Hepatocyte (in vitro differentiated cells): ENCODE data around the gene DTNA.

Experiments
- EZH2phosphoT487 ChIP-seq: fragments of 200-600 bp; sonication (generic); IDR thresholded peaks from one replicate; pipeline ENCODE4 v1.6.1; 2018; ENCODE audit warnings: antibody characterized with exemption, mild to moderate bottlenecking, low read depth, moderate library complexity; ENCODE audit not compliant: unreplicated experiment, severe bottlenecking
- TF ChIP-seq, protein P1 (sequence below): fragments of 200-600 bp; sonication (generic); IDR thresholded peaks from 2 replicates; pipeline ENCODE4 v1.5.1; 2016; ENCODE audit warnings: antibody characterized with exemption, mild to moderate bottlenecking; ENCODE audit not compliant: poor library complexity

DNA sequence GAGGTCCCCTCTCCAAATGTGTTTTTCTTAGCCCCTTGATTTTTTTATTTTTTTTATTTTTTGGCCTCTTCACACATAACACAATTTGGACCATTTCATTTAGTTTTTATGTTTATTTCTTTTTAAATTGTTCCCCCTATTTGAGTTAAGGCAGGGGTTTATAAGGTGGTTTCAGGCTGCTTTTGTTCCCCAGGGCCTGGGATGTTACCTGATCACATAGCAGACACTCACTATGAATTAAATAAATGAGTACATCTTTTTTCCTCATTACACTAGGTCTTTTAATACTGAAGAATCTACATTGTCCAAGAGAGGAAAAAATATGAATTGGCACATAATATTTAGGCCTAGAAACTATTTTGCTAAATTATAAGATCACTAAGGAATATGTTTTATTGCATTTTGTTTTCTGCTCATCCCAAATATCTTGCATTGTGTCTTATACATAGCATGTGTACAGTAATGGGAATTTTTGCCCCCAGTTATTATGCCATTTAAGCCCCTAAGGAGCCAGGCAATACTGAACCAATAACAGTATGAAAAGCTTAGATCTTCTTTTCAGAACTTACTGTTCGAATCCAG is 218.7 kb downstream of the DTNA start:
- no peak for TF ChIP-seq EZH2phosphoT487
- TF ChIP-seq, protein P1, sequence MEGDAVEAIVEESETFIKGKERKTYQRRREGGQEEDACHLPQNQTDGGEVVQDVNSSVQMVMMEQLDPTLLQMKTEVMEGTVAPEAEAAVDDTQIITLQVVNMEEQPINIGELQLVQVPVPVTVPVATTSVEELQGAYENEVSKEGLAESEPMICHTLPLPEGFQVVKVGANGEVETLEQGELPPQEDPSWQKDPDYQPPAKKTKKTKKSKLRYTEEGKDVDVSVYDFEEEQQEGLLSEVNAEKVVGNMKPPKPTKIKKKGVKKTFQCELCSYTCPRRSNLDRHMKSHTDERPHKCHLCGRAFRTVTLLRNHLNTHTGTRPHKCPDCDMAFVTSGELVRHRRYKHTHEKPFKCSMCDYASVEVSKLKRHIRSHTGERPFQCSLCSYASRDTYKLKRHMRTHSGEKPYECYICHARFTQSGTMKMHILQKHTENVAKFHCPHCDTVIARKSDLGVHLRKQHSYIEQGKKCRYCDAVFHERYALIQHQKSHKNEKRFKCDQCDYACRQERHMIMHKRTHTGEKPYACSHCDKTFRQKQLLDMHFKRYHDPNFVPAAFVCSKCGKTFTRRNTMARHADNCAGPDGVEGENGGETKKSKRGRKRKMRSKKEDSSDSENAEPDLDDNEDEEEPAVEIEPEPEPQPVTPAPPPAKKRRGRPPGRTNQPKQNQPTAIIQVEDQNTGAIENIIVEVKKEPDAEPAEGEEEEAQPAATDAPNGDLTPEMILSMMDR = no peak
